Gastrocnemius medialis (tissue), 4 donors: Measurements from ENCODE around the gene PACS1. TPM values are rescaled to one million over a fixed set of nuclear protein-coding genes. Genes with fewer than 3 reads are reported as not detected.

Source experiments
- ATAC-seq, 2 donors: fragments of 150-250 bp; one replicate each; pipeline ENCODE4 v1.9.1; 2016
- DNase-seq, 2 donors: peaks; one replicate each; pipeline ENCODE4 v3.0.0-alpha.2; 2019
- H3K27ac ChIP-seq, 4 donors: fragments of 200-600 bp; sonication (generic); 1 replicate in 1 of 4; 2 replicates in 3 of 4; pipeline ENCODE4 v1.5.1; 2016 to 2018; ENCODE audit warnings: mild to moderate bottlenecking in 2 of 4, moderate library complexity in 1 of 4
- H3K27me3 ChIP-seq, 3 donors: fragments of 200-600 bp; sonication (generic) in 2 of 3; 1 replicate in 1 of 3; 2 replicates in 2 of 3; pipeline versions ENCODE4 v1.5.1 to v1.6.0; 2016 to 2019; ENCODE audit warnings: mild to moderate bottlenecking in 1 of 3, moderate library complexity in 1 of 3
- H3K36me3 ChIP-seq, 2 donors: fragments of 200-600 bp; sonication (generic) in 1 of 2; one replicate each; pipeline ENCODE4 v1.5.1; 2017 to 2018
- H3K4me1 ChIP-seq, 2 donors: fragments of 200-600 bp; sonication (generic) in 1 of 2; one replicate each; pipeline ENCODE4 v1.5.1; 2016 to 2017; ENCODE audit warnings: mild to moderate bottlenecking in 2 of 2
- H3K4me3 ChIP-seq, 4 donors: fragments of 200-600 bp; sonication (generic) in 3 of 4; 1 replicate in 1 of 4; 2 replicates in 3 of 4; pipeline ENCODE4 v1.5.1; 2016 to 2019; ENCODE audit warnings: mild to moderate bottlenecking in 2 of 4
- H3K9me3 ChIP-seq, 3 donors: fragments of 200-600 bp; sonication (generic) in 2 of 3; 1 replicate in 1 of 3; 2 replicates in 2 of 3; pipeline ENCODE4 v1.5.1; 2016 to 2019
- POLR2A ChIP-seq, 2 donors: fragments of 450-650 bp; IDR thresholded peaks; one replicate each; pipeline ENCODE4 v1.6.1; 2017; ENCODE audit warnings: antibody characterized with exemption in 2 of 2, mild to moderate bottlenecking in 2 of 2, moderate library complexity in 2 of 2
- in situ Hi-C, 4 donors: fragments of 200-750 bp; cut with MboI; loops; one replicate each; pipeline versions ENCODE4 v1.15.0 to v1.8.0; 2017; ENCODE audit warnings: low sequenced_read_pairs in 4 of 4
- intact Hi-C: fragments of 100-400 bp; cut with DNase I; formaldehyde crosslinking; loops from one replicate; pipeline ENCODE4 v1.15.1; 2023; ENCODE audit warnings: low total_unique reads
- total RNA-seq, 4 donors: library from RNA; depleted of rRNA; stranded (reverse); fragments of >200 nt; gene quantifications; one replicate each; pipeline versions ENCODE4 v1.1.0 to v1.2.3, GENCODE V29; 2016
- TF ChIP-seq, protein P1 (sequence below), 5 experiments: fragments of 450-650 bp in 3 of 5; fragments of 200-600 bp in 2 of 5; sonication (generic) in 2 of 5; IDR thresholded peaks in 4 of 5; conservative IDR thresholded peaks in 1 of 5; 1 replicate in 4 of 5; 2 replicates in 1 of 5; pipeline ENCODE4 v1.5.1; 2016 to 2019; ENCODE audit warnings: antibody characterized with exemption in 5 of 5, mild to moderate bottlenecking in 3 of 5, moderate library complexity in 3 of 5

Gene PACS1
- total RNA-seq, 4 donors from 2014 or later = 6.6 to 20.4 (median 16.9) TPM

- ATAC-seq (no peak), DNase-seq (no peak)
- in situ Hi-C loops = no loop called here
- TF ChIP-seq, protein P1, sequence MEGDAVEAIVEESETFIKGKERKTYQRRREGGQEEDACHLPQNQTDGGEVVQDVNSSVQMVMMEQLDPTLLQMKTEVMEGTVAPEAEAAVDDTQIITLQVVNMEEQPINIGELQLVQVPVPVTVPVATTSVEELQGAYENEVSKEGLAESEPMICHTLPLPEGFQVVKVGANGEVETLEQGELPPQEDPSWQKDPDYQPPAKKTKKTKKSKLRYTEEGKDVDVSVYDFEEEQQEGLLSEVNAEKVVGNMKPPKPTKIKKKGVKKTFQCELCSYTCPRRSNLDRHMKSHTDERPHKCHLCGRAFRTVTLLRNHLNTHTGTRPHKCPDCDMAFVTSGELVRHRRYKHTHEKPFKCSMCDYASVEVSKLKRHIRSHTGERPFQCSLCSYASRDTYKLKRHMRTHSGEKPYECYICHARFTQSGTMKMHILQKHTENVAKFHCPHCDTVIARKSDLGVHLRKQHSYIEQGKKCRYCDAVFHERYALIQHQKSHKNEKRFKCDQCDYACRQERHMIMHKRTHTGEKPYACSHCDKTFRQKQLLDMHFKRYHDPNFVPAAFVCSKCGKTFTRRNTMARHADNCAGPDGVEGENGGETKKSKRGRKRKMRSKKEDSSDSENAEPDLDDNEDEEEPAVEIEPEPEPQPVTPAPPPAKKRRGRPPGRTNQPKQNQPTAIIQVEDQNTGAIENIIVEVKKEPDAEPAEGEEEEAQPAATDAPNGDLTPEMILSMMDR (IDR thresholded peaks at IDR 0.05 in 4 of 5, conservative IDR thresholded peaks at IDR 0.05 in 1 of 5) = no peak
- TF ChIP-seq POLR2A (IDR thresholded peaks at IDR 0.05) = no peak
- no peaks in the 10 kb centered on the region for H3K9me3 ChIP-seq
- no peak overlapping the region for H3K27ac ChIP-seq
- no peaks in the 10 kb centered on the region for H3K36me3 ChIP-seq
- peak overlapping the region in 1 of 4 donors; percentile 13 for H3K4me3 ChIP-seq
- intact Hi-C loops = no loop called here
- H3K4me1 ChIP-seq = peaks cover 0 to 5% of the 10 kb centered on the region in 2 donors
- H3K27me3 ChIP-seq = peaks cover 0 to 3% (median 0%) of the 10 kb centered on the region in 3 donors
These were observed 25.3 kb upstream of the PACS1 start for GRCh38 chr11:66044757-66045156.

GRCh38 chr11:66045177-66045639, 24.9 kb upstream of the PACS1 start:
- Histone ChIP-seq H3K4me3 (peak overlapping the region in 1 of 4 donors; percentile 13), H3K4me1 (peaks cover 0 to 5% of the 10 kb centered on the region in 2 donors), H3K27me3 (peaks cover 0 to 3% (median 0%) of the 10 kb centered on the region in 3 donors), H3K27ac (no peak overlapping the region), H3K36me3 (no peaks in the 10 kb centered on the region), H3K9me3 (no peaks in the 10 kb centered on the region)
- DNase-seq (peak; percentile 35 to 55), ATAC-seq (peak; percentile 59 to 75)
- intact Hi-C loops = no loop called here
- TF ChIP-seq, protein P1 (IDR thresholded peaks at IDR 0.05 in 4 of 5, conservative IDR thresholded peaks at IDR 0.05 in 1 of 5) = peak; percentile 62 to 91 (median 86)
- no peak for TF ChIP-seq POLR2A (IDR thresholded peaks at IDR 0.05)
- in situ Hi-C loops = no loop called here

DNA sequence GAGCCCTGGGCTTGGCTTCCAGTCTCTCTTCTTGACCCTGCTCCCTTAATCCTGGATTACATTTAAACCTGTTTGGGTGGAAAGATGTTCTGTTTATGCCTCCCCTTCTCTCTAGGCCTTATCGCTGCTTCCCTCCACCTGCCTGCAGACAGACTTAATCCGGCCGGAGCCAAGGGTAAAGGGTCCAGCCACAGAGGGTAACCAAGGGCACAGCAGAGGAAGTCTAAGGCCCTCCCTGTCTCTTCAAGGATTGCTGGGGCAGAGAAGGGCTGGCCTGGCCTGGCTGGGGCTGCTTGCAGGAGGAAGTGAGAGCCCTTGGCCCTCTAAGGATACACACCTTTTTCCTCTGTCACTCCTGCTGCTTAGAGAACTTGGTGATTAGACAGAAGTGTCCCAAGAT, 23.2 kb upstream of the PACS1 start:
- H3K4me3 ChIP-seq = no peak overlapping the region
- no peaks in the 10 kb centered on the region for H3K9me3 ChIP-seq
- no peaks in the 10 kb centered on the region for H3K36me3 ChIP-seq
- H3K27ac ChIP-seq = no peak overlapping the region
- ATAC-seq (no peak), DNase-seq (no peak)
- peaks cover 0 to 3% (median 0%) of the 10 kb centered on the region in 3 donors for H3K27me3 ChIP-seq
- TF ChIP-seq, protein P1 (IDR thresholded peaks at IDR 0.05 in 4 of 5, conservative IDR thresholded peaks at IDR 0.05 in 1 of 5) = no peak
- no peak for TF ChIP-seq POLR2A (IDR thresholded peaks at IDR 0.05)
- intact Hi-C loops = no loop called here
- H3K4me1 ChIP-seq = peaks cover 8% of the 10 kb centered on the region in 2 donors
- in situ Hi-C loops = no loop called here

DNA sequence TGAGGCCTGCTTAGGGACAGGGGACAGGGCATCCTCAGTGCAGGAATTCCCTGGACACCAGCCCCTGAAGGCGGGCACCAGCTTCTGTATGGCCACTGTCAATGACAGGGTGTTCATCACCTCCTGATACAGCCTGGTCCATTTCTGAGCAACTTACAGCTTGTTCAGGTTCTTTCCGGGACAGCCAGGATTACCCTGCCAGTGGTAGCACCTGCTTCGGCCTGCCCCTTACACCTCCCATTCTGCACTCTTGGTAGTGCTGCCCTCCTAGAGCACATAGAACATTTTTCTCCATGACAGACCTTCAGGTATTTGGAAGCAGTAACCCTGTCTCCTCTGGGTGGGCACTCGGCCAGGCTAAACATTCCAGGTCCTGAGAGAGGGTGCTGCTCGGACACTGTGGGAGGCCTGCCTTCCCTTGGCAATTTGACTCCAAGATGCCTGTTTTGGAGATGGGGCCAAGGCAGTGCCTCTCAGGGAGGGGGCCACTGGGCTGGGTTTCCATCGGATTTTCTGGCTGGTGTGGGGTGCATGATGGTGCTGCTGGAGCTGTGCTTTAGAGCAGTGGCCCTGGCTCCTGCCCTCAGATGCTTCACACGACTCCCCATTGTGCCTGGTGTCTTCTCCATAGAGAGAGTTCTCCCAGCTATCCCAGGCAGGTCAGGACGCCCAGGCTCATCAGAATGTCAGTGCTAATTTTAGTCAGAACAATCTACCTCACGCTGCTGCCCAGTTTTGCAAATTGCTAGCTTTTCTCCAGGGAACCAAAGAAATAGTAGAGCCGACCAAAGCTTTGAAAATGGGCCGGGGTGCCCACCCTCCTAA, 22.3 kb upstream of the PACS1 start:
- DNase-seq (no peak), ATAC-seq (no peak)
- H3K36me3 ChIP-seq = no peaks in the 10 kb centered on the region
- no peak overlapping the region for H3K4me3 ChIP-seq
- H3K27me3 ChIP-seq = peaks cover 0 to 3% (median 0%) of the 10 kb centered on the region in 3 donors
- no peak for TF ChIP-seq POLR2A (IDR thresholded peaks at IDR 0.05)
- TF ChIP-seq, protein P1 (IDR thresholded peaks at IDR 0.05 in 4 of 5, conservative IDR thresholded peaks at IDR 0.05 in 1 of 5) = no peak
- intact Hi-C loops = no loop called here
- no peaks in the 10 kb centered on the region for H3K9me3 ChIP-seq
- in situ Hi-C loops = no loop called here
- no peak overlapping the region for H3K27ac ChIP-seq
- peaks cover 8 to 11% of the 10 kb centered on the region in 2 donors for H3K4me1 ChIP-seq
